Mucosa of descending colon (tissue), 3 donors: Measurements from ENCODE around the gene PTGFRN. TPM values are rescaled to one million over a fixed set of nuclear protein-coding genes. Genes with fewer than 3 reads are reported as not detected.
A peak's percentile ranks its signal among the peaks of the same experiment; 100 is the strongest.
"Not testable (repeated sequence)": the region's sequence is repeated elsewhere in the genome, so short reads cannot be mapped to it uniquely, and the experiment has no call there.

Experiments used
- ATAC-seq: fragments of 200-7000 bp; cut with Tn5 transposase; one replicate; pipeline ENCODE4 v1.9.1; 2020; ENCODE audit warnings: mild to moderate bottlenecking, moderate library complexity
- DNase-seq, 3 donors: peaks; one replicate each; pipeline ENCODE4 v3.0.0-alpha.2; 2020
- H3K36me3 ChIP-seq: fragments of 200-600 bp; one replicate; pipeline ENCODE4 v1.8.0; 2021; ENCODE audit warnings: low read depth, mild to moderate bottlenecking
- H3K4me1 ChIP-seq: fragments of 200-600 bp; one replicate; pipeline ENCODE4 v1.8.0; 2021; ENCODE audit warnings: low read depth, mild to moderate bottlenecking
- H3K4me3 ChIP-seq: fragments of 200-600 bp; one replicate; pipeline ENCODE4 v1.8.0; 2021; ENCODE audit warnings: mild to moderate bottlenecking
- H3K9me3 ChIP-seq: fragments of 200-600 bp; one replicate; pipeline ENCODE4 v1.8.0; 2021; ENCODE audit warnings: mild to moderate bottlenecking
- intact Hi-C, 2 donors: fragments of 100-400 bp; cut with DNase I in 1 of 2; cut with micrococcal nuclease in 1 of 2; formaldehyde crosslinking; loops; one replicate each; pipeline versions ENCODE4 v1.11.0 to v1.11.1; 2022; cut with DNase I, micrococcal nuclease
- long read RNA-seq, 2 donors: library from polyadenylated mRNA; unstranded; transcript quantifications; one replicate each; pipeline ENCODE4 v2.0.0, GENCODE V29; 2019 to 2021
- total RNA-seq, 3 donors: library from RNA; stranded (reverse); fragmentation: NEBNext Ultra II Directional in 2 of 3; extraction: Animal tissue kit (Norgen Biotek cat#: 25700) in 2 of 3; gene quantifications; one replicate each; pipeline versions ENCODE4 v1.2.1 to v1.2.4, GENCODE V29; 2021 to 2023
- TF ChIP-seq, protein P1 (sequence below): fragments of 200-600 bp; IDR thresholded peaks from one replicate; pipeline ENCODE4 v1.8.0; 2022; ENCODE audit warnings: antibody characterized with exemption, mild to moderate bottlenecking
- donor health status: DM: no; HTN: no; CAD: no; lungs with moderate emphysema.
- donor health status: DM: no; HTN: no; CAD: no.
- donor health status: DM: no; HTN: yes; CAD: no.

The PTGFRN gene
- 100 to 1,000 TPM in 1 of 3 donors, 10 to 100 TPM in 2; 74.4 to 185 (median 84.4) TPM for total RNA-seq
- long read RNA-seq, donor 1, full-length matches to known transcripts: 16 of 51 reads
- long read RNA-seq, donor 1, partial matches to known transcripts: 17 of 51 reads
- long read RNA-seq, donor 1, other reads (novel, unspliced or antisense): 18 of 51 reads
- long read RNA-seq, donor 2, partial matches to known transcripts: 1 of 11 reads
- long read RNA-seq, donor 2, other reads (novel, unspliced or antisense): 10 of 11 reads

DNA sequence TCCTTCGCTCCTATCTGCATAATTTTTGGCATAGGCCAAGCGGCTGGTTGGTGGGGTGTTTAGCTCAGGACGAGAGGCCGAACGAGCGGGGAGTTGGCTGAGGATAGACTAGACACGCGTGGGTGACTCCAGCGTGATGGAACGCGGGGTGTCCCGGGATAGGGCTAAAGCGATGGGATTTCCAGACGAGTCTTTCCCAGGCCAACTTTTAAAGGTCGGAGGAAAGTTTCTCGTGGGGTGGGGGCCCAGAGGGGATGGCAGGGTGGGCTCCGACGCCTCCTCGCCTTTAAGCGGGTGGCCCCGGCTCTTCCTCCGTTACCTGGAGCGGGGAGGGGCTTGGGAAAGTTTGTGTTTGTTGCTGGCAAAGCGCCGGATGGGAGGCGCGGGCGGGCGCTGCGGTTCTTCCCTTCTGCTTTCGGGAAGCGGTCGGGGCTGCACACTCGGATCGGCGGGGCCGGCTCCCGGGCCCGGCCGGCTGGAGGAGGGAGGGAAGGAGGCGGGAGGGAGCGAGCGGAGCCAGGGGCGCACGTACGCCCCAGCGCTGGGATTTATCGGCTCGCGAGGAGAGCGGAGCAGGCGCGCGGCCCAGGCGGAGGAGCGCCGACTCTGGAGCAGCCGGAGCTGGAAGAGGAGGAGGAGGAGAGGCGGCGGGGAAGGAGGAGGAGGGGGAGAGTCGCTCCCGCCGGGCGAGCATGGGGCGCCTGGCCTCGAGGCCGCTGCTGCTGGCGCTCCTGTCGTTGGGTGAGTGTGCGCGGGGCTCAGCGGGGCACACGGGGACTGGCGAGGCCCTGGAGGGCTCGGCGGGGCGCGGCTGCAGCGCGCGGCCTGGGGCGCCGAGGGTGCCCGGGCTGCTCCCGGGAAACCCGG is at the start of gene PTGFRN:
Gene PTGFRN (plus strand): TSS at position 405 of the 867 bp plus-strand sequence. CDS start 288 bp downstream, at position 693.
- peaks cover 7% of the 10 kb centered on the region for H3K4me1 ChIP-seq
- no peaks in the 10 kb centered on the region for H3K9me3 ChIP-seq
- H3K4me3 ChIP-seq: peak within 1 kb of the TSS; percentile 59
- H3K36me3 ChIP-seq: no peaks in the 10 kb centered on the region
- intact Hi-C loops: loop anchor here in 1 of 2 donors (10.0 kb wide), 1 partner anchor 145 kb away; no protein-coding TSS in a partner anchor
- DNase-seq (peak; percentile 76 to 86 (median 79)), ATAC-seq (peak; percentile 72)
- TF ChIP-seq, protein P1, sequence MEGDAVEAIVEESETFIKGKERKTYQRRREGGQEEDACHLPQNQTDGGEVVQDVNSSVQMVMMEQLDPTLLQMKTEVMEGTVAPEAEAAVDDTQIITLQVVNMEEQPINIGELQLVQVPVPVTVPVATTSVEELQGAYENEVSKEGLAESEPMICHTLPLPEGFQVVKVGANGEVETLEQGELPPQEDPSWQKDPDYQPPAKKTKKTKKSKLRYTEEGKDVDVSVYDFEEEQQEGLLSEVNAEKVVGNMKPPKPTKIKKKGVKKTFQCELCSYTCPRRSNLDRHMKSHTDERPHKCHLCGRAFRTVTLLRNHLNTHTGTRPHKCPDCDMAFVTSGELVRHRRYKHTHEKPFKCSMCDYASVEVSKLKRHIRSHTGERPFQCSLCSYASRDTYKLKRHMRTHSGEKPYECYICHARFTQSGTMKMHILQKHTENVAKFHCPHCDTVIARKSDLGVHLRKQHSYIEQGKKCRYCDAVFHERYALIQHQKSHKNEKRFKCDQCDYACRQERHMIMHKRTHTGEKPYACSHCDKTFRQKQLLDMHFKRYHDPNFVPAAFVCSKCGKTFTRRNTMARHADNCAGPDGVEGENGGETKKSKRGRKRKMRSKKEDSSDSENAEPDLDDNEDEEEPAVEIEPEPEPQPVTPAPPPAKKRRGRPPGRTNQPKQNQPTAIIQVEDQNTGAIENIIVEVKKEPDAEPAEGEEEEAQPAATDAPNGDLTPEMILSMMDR: no peak

DNA sequence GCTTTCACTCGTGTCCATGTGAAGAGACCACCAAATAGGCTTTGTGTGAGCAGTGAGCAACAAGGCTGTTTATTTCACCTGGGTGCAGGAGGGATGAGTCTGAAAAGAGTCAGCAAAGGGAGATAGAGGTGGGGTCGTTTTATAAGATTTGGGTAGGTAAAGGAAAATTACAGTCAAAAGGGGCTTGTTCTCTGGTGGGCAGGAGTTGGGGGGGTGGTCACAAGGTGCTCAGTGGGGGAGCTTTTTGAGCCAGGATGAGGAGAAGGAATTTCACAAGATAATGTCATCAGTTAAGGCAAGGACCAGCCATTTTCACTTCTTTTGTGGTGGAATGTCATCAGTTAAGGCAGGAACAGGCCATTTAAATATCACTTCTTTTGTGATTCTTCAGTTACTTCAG is 49.5 kb upstream of the PTGFRN start:
- H3K4me1 ChIP-seq, DNase-seq, H3K4me3 ChIP-seq, H3K36me3 ChIP-seq, H3K9me3 ChIP-seq, ATAC-seq, intact Hi-C loops: not testable (repeated sequence)

DNA sequence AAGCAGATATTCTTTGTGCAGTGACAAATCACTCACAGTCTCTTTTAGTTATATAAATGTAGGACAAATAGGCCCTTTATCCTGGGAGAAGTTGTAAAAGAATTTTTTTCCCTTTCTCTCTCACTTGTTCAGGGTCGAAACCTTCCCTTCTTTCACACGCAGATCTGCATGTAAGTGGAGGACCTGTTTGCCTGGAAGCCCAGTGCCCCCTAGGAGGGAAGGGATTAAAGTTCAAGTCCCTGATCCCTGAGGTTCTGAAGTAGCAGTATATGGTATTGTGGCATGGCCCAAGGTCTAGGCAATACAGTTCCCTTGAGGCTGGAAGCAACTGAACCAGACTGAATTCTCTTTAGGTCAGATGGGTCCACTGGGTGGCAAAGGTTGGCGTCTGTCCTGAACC is 48.6 kb upstream of the PTGFRN start:
- DNase-seq: no peak
- Histone ChIP-seq H3K36me3 (no peaks in the 10 kb centered on the region), H3K4me3 (no peak overlapping the region), H3K4me1 (no peaks in the 10 kb centered on the region), H3K9me3 (peaks cover 6% of the 10 kb centered on the region)
- ATAC-seq: no peak
- TF ChIP-seq, protein P1: no peak
- intact Hi-C loops: no loop called here

DNA sequence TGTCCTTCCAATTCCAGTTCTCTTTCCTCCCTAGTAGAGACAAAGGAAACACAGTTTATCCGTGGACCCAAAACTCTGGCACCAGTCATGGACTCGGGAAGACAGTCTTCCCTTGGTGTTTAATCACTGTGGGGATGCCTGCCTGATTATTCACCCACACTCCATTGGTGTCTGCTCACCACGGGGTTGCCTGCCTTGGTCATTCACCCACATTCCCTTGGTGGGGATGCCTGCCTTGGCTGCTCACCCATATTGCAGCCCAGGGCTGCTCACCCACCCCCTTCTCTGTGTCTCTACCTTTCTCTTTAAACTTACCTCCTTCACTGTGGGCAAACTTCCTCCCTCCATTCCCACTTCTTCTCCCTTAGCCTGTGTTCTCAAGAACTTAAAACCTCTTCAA is 46.7 kb upstream of the PTGFRN start:
- H3K4me3 ChIP-seq, H3K36me3 ChIP-seq, intact Hi-C loops, ATAC-seq, H3K4me1 ChIP-seq, DNase-seq: not testable (repeated sequence)
- peaks cover 18% of the 10 kb centered on the region for H3K9me3 ChIP-seq

DNA sequence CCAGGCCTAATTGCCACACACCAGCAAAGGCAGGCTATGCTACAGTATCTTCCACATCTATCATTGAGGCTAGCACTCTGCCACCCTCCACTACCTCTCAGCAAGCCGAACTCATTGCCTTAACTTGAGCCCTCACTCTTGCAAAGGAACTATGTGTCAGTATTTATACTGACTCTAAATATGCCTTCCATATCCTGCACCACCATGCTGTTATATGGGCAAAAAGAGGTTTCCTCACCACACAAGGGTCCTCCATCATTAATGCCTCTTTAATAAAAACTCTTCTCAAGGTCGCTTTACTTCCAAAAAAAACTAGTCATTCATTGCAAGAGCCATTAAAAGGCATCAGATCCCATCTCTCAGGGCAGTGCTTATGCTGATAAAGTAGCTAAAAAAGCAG is 43.2 kb upstream of the PTGFRN start:
- DNase-seq, intact Hi-C loops, H3K36me3 ChIP-seq: not testable (repeated sequence)

DNA sequence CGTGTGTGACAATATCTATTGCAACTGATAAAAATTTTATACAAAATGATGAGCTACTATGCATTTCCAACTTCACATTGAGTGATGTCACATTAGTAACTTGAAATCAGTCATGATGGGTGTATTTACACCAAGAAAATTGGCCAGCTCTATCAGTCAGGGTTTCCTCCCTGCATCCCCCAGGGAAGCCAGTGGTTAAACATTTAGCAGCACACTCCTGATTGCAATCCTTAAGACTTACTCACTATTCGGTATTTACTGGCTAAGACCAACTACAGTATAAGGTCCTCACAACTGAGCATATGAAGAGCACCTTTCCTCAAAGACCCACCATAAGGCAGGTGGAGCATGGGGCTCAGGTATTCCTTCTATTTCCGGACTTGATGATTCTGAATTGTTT is 41.3 kb upstream of the PTGFRN start:
- ATAC-seq: no peak
- no peak overlapping the region for H3K4me3 ChIP-seq
- no peak for DNase-seq
- TF ChIP-seq, protein P1: no peak
- no peaks in the 10 kb centered on the region for H3K36me3 ChIP-seq
- intact Hi-C loops: no loop called here
- no peaks in the 10 kb centered on the region for H3K4me1 ChIP-seq
- H3K9me3 ChIP-seq: peaks cover 18% of the 10 kb centered on the region

More for the DNA sequence above, 43.2 kb upstream of the PTGFRN start:
- ATAC-seq, H3K4me1 ChIP-seq, H3K4me3 ChIP-seq: not testable (repeated sequence)
- H3K9me3 ChIP-seq: peaks cover 18% of the 10 kb centered on the region

DNA sequence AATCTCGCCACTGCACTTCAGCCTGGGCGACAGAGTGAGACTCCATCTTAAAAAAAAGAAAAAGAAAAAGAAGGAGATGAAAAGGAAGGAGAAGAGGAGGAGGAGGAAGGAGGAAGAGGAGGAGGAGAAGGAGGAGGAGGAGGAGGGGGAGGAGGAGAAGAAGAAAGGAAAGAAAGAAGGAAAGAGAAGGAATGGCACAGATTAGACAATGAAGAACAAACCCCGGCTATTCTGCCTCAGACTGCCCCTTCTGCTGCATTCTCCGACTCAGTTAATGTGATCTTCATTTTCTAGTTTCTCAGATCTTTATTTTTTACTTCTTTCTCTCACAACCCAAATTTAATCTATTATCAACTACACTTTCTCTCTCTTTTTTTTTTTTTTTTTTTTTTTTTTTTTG is 40.1 kb upstream of the PTGFRN start:
- Histone ChIP-seq H3K36me3 (no peaks in the 10 kb centered on the region), H3K4me1 (no peaks in the 10 kb centered on the region), H3K9me3 (peaks cover 18% of the 10 kb centered on the region), H3K4me3 (no peak overlapping the region)
- intact Hi-C loops: no loop called here
- TF ChIP-seq, protein P1: no peak
- no peak for ATAC-seq
- DNase-seq: no peak
